Measurements from ENCODE around the gene CNPY4.

DNA sequence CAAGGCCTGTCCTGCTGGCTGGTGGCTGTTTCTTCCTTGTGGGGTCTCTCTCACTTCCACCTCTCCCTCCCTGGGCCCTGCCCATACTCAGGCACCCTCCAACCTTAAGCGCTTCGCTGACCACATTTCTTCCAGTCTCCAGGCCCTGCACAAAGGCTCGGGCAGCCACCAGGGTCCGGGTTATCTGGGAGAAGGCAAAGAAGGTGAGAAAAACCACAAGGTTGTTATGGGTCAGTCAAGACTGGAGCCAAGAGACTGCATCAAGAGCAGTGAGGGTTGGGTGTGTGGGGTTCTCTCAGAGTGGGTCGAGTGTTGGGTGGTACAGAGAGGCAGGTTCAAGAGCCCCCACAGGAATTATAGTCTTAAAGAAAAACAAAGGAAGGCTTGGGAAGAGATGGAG lies 55.1 kb downstream of the CNPY4 start:
- TF ChIP-seq, protein P1, sequence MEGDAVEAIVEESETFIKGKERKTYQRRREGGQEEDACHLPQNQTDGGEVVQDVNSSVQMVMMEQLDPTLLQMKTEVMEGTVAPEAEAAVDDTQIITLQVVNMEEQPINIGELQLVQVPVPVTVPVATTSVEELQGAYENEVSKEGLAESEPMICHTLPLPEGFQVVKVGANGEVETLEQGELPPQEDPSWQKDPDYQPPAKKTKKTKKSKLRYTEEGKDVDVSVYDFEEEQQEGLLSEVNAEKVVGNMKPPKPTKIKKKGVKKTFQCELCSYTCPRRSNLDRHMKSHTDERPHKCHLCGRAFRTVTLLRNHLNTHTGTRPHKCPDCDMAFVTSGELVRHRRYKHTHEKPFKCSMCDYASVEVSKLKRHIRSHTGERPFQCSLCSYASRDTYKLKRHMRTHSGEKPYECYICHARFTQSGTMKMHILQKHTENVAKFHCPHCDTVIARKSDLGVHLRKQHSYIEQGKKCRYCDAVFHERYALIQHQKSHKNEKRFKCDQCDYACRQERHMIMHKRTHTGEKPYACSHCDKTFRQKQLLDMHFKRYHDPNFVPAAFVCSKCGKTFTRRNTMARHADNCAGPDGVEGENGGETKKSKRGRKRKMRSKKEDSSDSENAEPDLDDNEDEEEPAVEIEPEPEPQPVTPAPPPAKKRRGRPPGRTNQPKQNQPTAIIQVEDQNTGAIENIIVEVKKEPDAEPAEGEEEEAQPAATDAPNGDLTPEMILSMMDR (conservative IDR thresholded peaks at IDR 0.05; ENCODE audit: low read length), result no peak
- no peak for TF ChIP-seq EZH2phosphoT487 (IDR thresholded peaks at IDR 0.05; ENCODE audit: borderline replicate concordance)

Data from Loucy (cell line).